Spleen (tissue), 7 donors: ENCODE measurements around the gene RALGAPA1.

Experiments
- POLR2AphosphoS5 ChIP-seq, 3 donors: sonication (generic); formaldehyde crosslinking; IDR thresholded peaks; one replicate each; pipeline ENCODE4 v1.5.1; 2017; ENCODE audit warnings: antibody characterized with exemption in 3 of 3
- TF ChIP-seq, protein P1 (sequence below), 11 experiments: fragments of 200-600 bp in 7 of 11; fragments of 450-650 bp in 4 of 11; sonication (generic) in 4 of 11; IDR thresholded peaks in 8 of 11; conservative IDR thresholded peaks in 3 of 11; 1 replicate in 7 of 11; 2 replicates in 4 of 11; pipeline versions ENCODE4 v1.4.0 to v1.8.0; 2016 to 2021; ENCODE audit warnings: antibody characterized with exemption in 11 of 11, inconsistent platforms in 4 of 11, mild to moderate bottlenecking in 1 of 11
- donor health status: DM: no; HTN: no; CAD: no; lungs with moderate emphysema.
- donor health status: DM: no; HTN: no; CAD: no.
- donor health status: DM: no; HTN: no; CAD: no.

DNA sequence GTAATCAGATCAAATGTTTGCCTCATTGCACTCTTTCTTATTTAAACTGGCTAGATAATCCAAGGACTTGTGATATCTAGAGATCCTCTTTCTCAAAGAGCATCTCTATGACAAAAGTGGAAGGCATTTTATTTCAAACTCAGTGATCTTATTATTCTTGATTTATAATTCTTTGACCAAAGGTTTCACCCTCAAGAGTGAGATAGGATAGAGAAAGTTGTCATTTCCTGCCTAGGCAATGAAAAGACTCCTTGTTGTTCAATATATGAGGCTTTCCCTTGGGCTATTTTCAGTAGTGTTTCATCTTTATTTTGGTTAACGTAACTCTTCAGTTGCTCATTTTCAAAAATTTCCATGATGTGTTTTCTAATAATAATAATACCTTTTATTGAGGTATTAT, 293.2 kb downstream of the RALGAPA1 start:
- TF ChIP-seq POLR2AphosphoS5 (IDR thresholded peaks at IDR 0.05): no peak
- TF ChIP-seq, protein P1, sequence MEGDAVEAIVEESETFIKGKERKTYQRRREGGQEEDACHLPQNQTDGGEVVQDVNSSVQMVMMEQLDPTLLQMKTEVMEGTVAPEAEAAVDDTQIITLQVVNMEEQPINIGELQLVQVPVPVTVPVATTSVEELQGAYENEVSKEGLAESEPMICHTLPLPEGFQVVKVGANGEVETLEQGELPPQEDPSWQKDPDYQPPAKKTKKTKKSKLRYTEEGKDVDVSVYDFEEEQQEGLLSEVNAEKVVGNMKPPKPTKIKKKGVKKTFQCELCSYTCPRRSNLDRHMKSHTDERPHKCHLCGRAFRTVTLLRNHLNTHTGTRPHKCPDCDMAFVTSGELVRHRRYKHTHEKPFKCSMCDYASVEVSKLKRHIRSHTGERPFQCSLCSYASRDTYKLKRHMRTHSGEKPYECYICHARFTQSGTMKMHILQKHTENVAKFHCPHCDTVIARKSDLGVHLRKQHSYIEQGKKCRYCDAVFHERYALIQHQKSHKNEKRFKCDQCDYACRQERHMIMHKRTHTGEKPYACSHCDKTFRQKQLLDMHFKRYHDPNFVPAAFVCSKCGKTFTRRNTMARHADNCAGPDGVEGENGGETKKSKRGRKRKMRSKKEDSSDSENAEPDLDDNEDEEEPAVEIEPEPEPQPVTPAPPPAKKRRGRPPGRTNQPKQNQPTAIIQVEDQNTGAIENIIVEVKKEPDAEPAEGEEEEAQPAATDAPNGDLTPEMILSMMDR (IDR thresholded peaks at IDR 0.05 in 8 of 11, conservative IDR thresholded peaks at IDR 0.05 in 3 of 11): no peak
